Astrocyte (in vitro differentiated cells and primary cell): ENCODE measurements around the gene IKBKE. TPM values are rescaled to one million over a fixed set of nuclear protein-coding genes. Genes with fewer than 3 reads are reported as not detected.
A peak's percentile ranks its signal among the peaks of the same experiment; 100 is the strongest.

ENCODE experiments used
- DNase-seq: peaks from one replicate; pipeline ENCODE4 v3.0.0-alpha.2; 2010; ENCODE audit warnings: low read depth
- FAIRE-seq: peaks from 2 replicates; lab custom pipeline; 2011; peaks lifted over from hg19 to GRCh38; lab: Jason Lieb, UNC
- H2AFZ ChIP-seq: 2 replicates; pipeline ENCODE4 v1.6.0; 2012; ENCODE audit warnings: low read depth, low read length, inconsistent platforms
- H3K27ac ChIP-seq: 2 replicates; pipeline ENCODE4 v1.5.1; 2011; ENCODE audit warnings: low read depth, low read length, inconsistent platforms
- H3K27me3 ChIP-seq: 2 replicates; pipeline ENCODE4 v1.6.0; 2011; ENCODE audit warnings: low read length, inconsistent platforms; ENCODE audit not compliant: insufficient read depth
- H3K36me3 ChIP-seq: 2 replicates; pipeline ENCODE4 v1.5.1; 2011; ENCODE audit warnings: low read length, inconsistent platforms; ENCODE audit not compliant: insufficient read depth
- H3K4me1 ChIP-seq: 2 replicates; pipeline ENCODE4 v1.5.1; 2011; ENCODE audit warnings: low read length, inconsistent platforms; ENCODE audit not compliant: insufficient read depth
- H3K4me2 ChIP-seq: 2 replicates; pipeline ENCODE4 v1.6.0; 2012; ENCODE audit warnings: low read length, inconsistent platforms
- H3K4me3 ChIP-seq: 2 replicates; pipeline ENCODE4 v1.5.1; 2011; ENCODE audit warnings: low read depth, mild to moderate bottlenecking, low read length, inconsistent platforms; ENCODE audit not compliant: insufficient read depth
- H3K79me2 ChIP-seq: 2 replicates; pipeline ENCODE4 v1.6.0; 2012; ENCODE audit warnings: mild to moderate bottlenecking, low read length, inconsistent platforms; ENCODE audit not compliant: insufficient read depth
- H3K9ac ChIP-seq: 2 replicates; pipeline ENCODE4 v1.6.0; 2012; ENCODE audit warnings: mild to moderate bottlenecking, low read length, inconsistent platforms
- H3K9me3 ChIP-seq: 2 replicates; pipeline ENCODE4 v1.5.1; 2012; ENCODE audit warnings: low read depth, mild to moderate bottlenecking, low read length, inconsistent platforms; ENCODE audit not compliant: insufficient read depth
- H4K20me1 ChIP-seq: 2 replicates; pipeline ENCODE4 v1.6.0; 2012; ENCODE audit warnings: low read length, inconsistent platforms; ENCODE audit not compliant: insufficient read depth
- H3K27ac Mint-ChIP-seq: one replicate; pipeline ENCODE4 v1.8.0; 2021; ENCODE audit warnings: mild to moderate bottlenecking, mixed read lengths; ENCODE audit not compliant: unreplicated experiment
- H3K27me3 Mint-ChIP-seq: one replicate; pipeline ENCODE4 v1.8.0; 2021; ENCODE audit warnings: low read depth, mixed read lengths; ENCODE audit not compliant: unreplicated experiment
- H3K36me3 Mint-ChIP-seq: one replicate; pipeline ENCODE4 v1.8.0; 2021; ENCODE audit warnings: low read depth, mixed read lengths; ENCODE audit not compliant: unreplicated experiment
- H3K4me1 Mint-ChIP-seq: one replicate; pipeline ENCODE4 v1.8.0; 2021; ENCODE audit warnings: low read depth, mixed read lengths; ENCODE audit not compliant: unreplicated experiment
- H3K4me3 Mint-ChIP-seq: one replicate; pipeline ENCODE4 v1.8.0; 2021; ENCODE audit warnings: mild to moderate bottlenecking, moderate library complexity, mixed read lengths; ENCODE audit not compliant: unreplicated experiment
- H3K9me3 Mint-ChIP-seq: one replicate; pipeline ENCODE4 v1.8.0; 2021; ENCODE audit warnings: mild to moderate bottlenecking, mixed read lengths; ENCODE audit not compliant: unreplicated experiment
- CTCF ChIP-seq: IDR thresholded peaks from 2 replicates; pipeline ENCODE4 v1.5.1; 2011; ENCODE audit warnings: low read depth, mild to moderate bottlenecking, inconsistent platforms, low read length, moderate library complexity; ENCODE audit not compliant: insufficient read depth
- EZH2 ChIP-seq: IDR thresholded peaks from 2 replicates; pipeline ENCODE4 v1.6.1; 2012; ENCODE audit warnings: mild to moderate bottlenecking, low read length, inconsistent platforms; ENCODE audit not compliant: insufficient read depth
- total RNA-seq: library from RNA; stranded (reverse); gene quantifications from 2 replicates; pipeline ENCODE4 v1.2.1, GENCODE V29; 2021

The IKBKE gene
- total RNA-seq, 1 donor from 2014 or later, result 17.0 TPM

- no peak overlapping the region for H3K27ac ChIP-seq
- no peak overlapping the region for H3K4me3 Mint-ChIP-seq
- no peak overlapping the region for H3K9ac ChIP-seq
- no peaks in the 10 kb centered on the region for H3K27me3 Mint-ChIP-seq
- H3K36me3 ChIP-seq, result peaks cover 14% of the 10 kb centered on the region
- peaks cover 12% of the 10 kb centered on the region for H3K4me1 ChIP-seq
- no peak overlapping the region for H3K27ac Mint-ChIP-seq
- no peaks in the 10 kb centered on the region for H3K9me3 Mint-ChIP-seq
- FAIRE-seq, result no peak
- peaks cover 15% of the 10 kb centered on the region for H3K4me1 Mint-ChIP-seq
- H3K9me3 ChIP-seq, result no peaks in the 10 kb centered on the region
- H3K27me3 ChIP-seq, result no peaks in the 10 kb centered on the region
- H3K4me2 ChIP-seq, result no peak overlapping the region
- H3K36me3 Mint-ChIP-seq, result peaks cover 24% of the 10 kb centered on the region
- TF ChIP-seq CTCF (no peak), EZH2 (no peak)
- H3K4me3 ChIP-seq, result no peak overlapping the region
- H4K20me1 ChIP-seq, result no peaks in the 10 kb centered on the region
- DNase-seq, result no peak
- no peaks in the 10 kb centered on the region for H3K79me2 ChIP-seq
- no peak overlapping the region for H2AFZ ChIP-seq
These were observed 47.8 kb upstream of the IKBKE start for GRCh38 chr1:206422525-206422924.

- Mint-ChIP-seq H3K4me1 (peaks cover 18% of the 10 kb centered on the region), H3K4me3 (no peak overlapping the region), H3K27ac (no peak overlapping the region), H3K9me3 (no peaks in the 10 kb centered on the region), H3K36me3 (peaks cover 16% of the 10 kb centered on the region), H3K27me3 (no peaks in the 10 kb centered on the region)
- TF ChIP-seq CTCF, result no peak
- no peak for TF ChIP-seq EZH2
- no peak overlapping the region for H3K4me2 ChIP-seq
- no peaks in the 10 kb centered on the region for H3K79me2 ChIP-seq
- no peak overlapping the region for H2AFZ ChIP-seq
- peaks cover 15% of the 10 kb centered on the region for H3K4me1 ChIP-seq
- H4K20me1 ChIP-seq, result no peaks in the 10 kb centered on the region
- H3K9me3 ChIP-seq, result no peaks in the 10 kb centered on the region
- FAIRE-seq, result no peak
- no peaks in the 10 kb centered on the region for H3K27me3 ChIP-seq
- no peak overlapping the region for H3K27ac ChIP-seq
- no peak overlapping the region for H3K4me3 ChIP-seq
- no peak for DNase-seq
- H3K9ac ChIP-seq, result no peak overlapping the region
- H3K36me3 ChIP-seq, result peaks cover 22% of the 10 kb centered on the region
These were observed 43.0 kb upstream of the IKBKE start for GRCh38 chr1:206427291-206427690.

- Mint-ChIP-seq H3K9me3 (no peaks in the 10 kb centered on the region), H3K4me3 (no peak overlapping the region), H3K4me1 (peaks cover 18% of the 10 kb centered on the region), H3K27me3 (no peaks in the 10 kb centered on the region), H3K27ac (peak overlapping the region; percentile 81), H3K36me3 (peaks cover 27% of the 10 kb centered on the region)
- Histone ChIP-seq H3K36me3 (peaks cover 18% of the 10 kb centered on the region), H3K79me2 (no peaks in the 10 kb centered on the region), H3K9ac (peak overlapping the region; percentile 21), H3K9me3 (no peaks in the 10 kb centered on the region), H2AFZ (no peak overlapping the region), H3K4me1 (peaks cover 15% of the 10 kb centered on the region), H3K27ac (peak overlapping the region; percentile 71), H3K4me3 (no peak overlapping the region), H3K4me2 (peak overlapping the region; percentile 52), H3K27me3 (no peaks in the 10 kb centered on the region), H4K20me1 (no peaks in the 10 kb centered on the region)
- DNase-seq (no peak), FAIRE-seq (no peak)
- TF ChIP-seq CTCF (no peak), EZH2 (no peak)
These were observed 40.9 kb upstream of the IKBKE start for GRCh38 chr1:206429421-206429820.
